OCI-LY1 (cell line): ENCODE measurements around the gene PLEK.
"Not testable (repeated sequence)": the region's sequence is repeated elsewhere in the genome, so short reads cannot be mapped to it uniquely, and the experiment has no call there.

Experiments
- H2AFZ ChIP-seq: fragments of 200-600 bp; sonication (generic), shearing (Covaris generic); 2 replicates; pipeline ENCODE4 v1.6.0; 2014; ENCODE audit warnings: antibody characterized with exemption, mild to moderate bottlenecking, low read length
- H3F3A ChIP-seq: fragments of 200-600 bp; sonication (generic), shearing (Covaris generic); 2 replicates; pipeline ENCODE4 v1.6.0; 2014; ENCODE audit warnings: mild to moderate bottlenecking, antibody characterized with exemption, low read length, moderate library complexity; ENCODE audit not compliant: insufficient read depth
- H3K27ac ChIP-seq: fragments of 200-600 bp; sonication (generic); 2 replicates; pipeline ENCODE4 v1.5.1; 2014; ENCODE audit warnings: low read length, mixed run types, mild to moderate bottlenecking, low read depth; ENCODE audit not compliant: poor library complexity, severe bottlenecking
- H3K27me3 ChIP-seq: fragments of 200-600 bp; sonication (generic); 2 replicates; pipeline ENCODE4 v1.6.0; 2014; ENCODE audit warnings: antibody characterized with exemption, mild to moderate bottlenecking, low read length, moderate library complexity; ENCODE audit not compliant: insufficient read depth
- H3K36me3 ChIP-seq: fragments of 200-600 bp; sonication (generic); 2 replicates; pipeline ENCODE4 v1.6.1; 2014; ENCODE audit warnings: mild to moderate bottlenecking, antibody characterized with exemption, low read length, moderate library complexity, mixed read lengths; ENCODE audit not compliant: insufficient read depth
- H3K4me1 ChIP-seq: fragments of 200-600 bp; sonication (generic); 2 replicates; pipeline ENCODE4 v1.5.1; 2014; ENCODE audit warnings: mild to moderate bottlenecking, low read length, moderate library complexity; ENCODE audit not compliant: insufficient read depth, severe bottlenecking
- H3K4me2 ChIP-seq: fragments of 200-600 bp; sonication (generic), shearing (Covaris generic); 2 replicates; pipeline ENCODE4 v1.6.1; 2014; ENCODE audit warnings: low read length
- H3K4me3 ChIP-seq: fragments of 200-600 bp; sonication (generic); 2 replicates; pipeline ENCODE4 v1.5.1; 2014; ENCODE audit warnings: low read length, low read depth, mild to moderate bottlenecking, mixed read lengths; ENCODE audit not compliant: poor library complexity, severe bottlenecking
- H3K79me2 ChIP-seq: fragments of 200-600 bp; shearing (Covaris generic); 2 replicates; pipeline ENCODE4 v1.6.1; 2016; ENCODE audit warnings: mixed run types, low read length, mixed read lengths; ENCODE audit not compliant: insufficient read depth
- H3K9ac ChIP-seq: fragments of 200-600 bp; sonication (generic), shearing (Covaris generic); 2 replicates; pipeline ENCODE4 v1.6.1; 2014; ENCODE audit warnings: mild to moderate bottlenecking, low read length, mixed read lengths
- H3K9me2 ChIP-seq: fragments of 200-600 bp; sonication (generic), shearing (Covaris generic); 2 replicates; pipeline ENCODE4 v1.6.1; 2014; ENCODE audit warnings: low read depth, mild to moderate bottlenecking, low read length, mixed read lengths
- H3K9me3 ChIP-seq: fragments of 200-600 bp; shearing (Covaris generic); 2 replicates; pipeline ENCODE4 v1.6.1; 2014; ENCODE audit warnings: low read length, mixed read lengths
- H4K20me1 ChIP-seq: fragments of 200-600 bp; sonication (generic), shearing (Covaris generic); 2 replicates; pipeline ENCODE4 v1.6.0; 2016; ENCODE audit warnings: mild to moderate bottlenecking, low read length; ENCODE audit not compliant: insufficient read depth
- EZH2 ChIP-seq: fragments of 200-600 bp; sonication (generic), shearing (Covaris generic); IDR thresholded peaks from 2 replicates; pipeline ENCODE4 v1.8.0; 2017; ENCODE audit warnings: borderline replicate concordance, mixed run types, mild to moderate bottlenecking, antibody characterized with exemption, low read length, moderate library complexity, mixed read lengths
- TF ChIP-seq, protein P1 (sequence below): fragments of 200-600 bp; sonication (generic), shearing (Covaris generic); IDR thresholded peaks from 2 replicates; pipeline ENCODE4 v1.5.1; 2017; ENCODE audit warnings: mild to moderate bottlenecking, antibody characterized with exemption, low read length, moderate library complexity, mixed read lengths

Gene PLEK

DNA sequence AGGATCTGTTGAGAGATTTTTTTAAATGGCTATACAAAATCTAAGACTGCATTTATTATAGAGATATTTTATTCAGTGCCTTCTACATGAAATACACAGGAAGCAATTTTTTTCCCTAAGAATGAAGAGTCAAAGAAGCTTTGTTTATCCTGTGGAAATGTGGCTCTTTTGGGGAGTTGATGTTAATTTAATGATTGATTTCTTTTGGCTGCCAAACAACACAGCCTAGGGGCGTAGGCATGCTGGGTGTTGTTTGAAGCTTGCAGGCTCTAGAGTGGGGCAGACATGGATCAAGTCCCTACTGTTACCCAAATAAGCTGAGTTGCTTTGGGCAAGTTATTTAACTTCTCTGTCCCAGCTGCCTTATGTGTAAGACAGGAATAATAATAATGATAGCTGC, 21.1 kb upstream of the PLEK start:
- TF ChIP-seq, protein P1, sequence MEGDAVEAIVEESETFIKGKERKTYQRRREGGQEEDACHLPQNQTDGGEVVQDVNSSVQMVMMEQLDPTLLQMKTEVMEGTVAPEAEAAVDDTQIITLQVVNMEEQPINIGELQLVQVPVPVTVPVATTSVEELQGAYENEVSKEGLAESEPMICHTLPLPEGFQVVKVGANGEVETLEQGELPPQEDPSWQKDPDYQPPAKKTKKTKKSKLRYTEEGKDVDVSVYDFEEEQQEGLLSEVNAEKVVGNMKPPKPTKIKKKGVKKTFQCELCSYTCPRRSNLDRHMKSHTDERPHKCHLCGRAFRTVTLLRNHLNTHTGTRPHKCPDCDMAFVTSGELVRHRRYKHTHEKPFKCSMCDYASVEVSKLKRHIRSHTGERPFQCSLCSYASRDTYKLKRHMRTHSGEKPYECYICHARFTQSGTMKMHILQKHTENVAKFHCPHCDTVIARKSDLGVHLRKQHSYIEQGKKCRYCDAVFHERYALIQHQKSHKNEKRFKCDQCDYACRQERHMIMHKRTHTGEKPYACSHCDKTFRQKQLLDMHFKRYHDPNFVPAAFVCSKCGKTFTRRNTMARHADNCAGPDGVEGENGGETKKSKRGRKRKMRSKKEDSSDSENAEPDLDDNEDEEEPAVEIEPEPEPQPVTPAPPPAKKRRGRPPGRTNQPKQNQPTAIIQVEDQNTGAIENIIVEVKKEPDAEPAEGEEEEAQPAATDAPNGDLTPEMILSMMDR, result no peak
- no peak for TF ChIP-seq EZH2
- Histone ChIP-seq H3F3A (no peaks in the 10 kb centered on the region), H3K4me2 (no peak overlapping the region), H3K4me3 (no peak overlapping the region), H3K27ac (no peak overlapping the region), H3K27me3 (no peaks in the 10 kb centered on the region), H3K36me3 (no peaks in the 10 kb centered on the region), H3K9me2 (no peaks in the 10 kb centered on the region), H3K9ac (no peak overlapping the region), H2AFZ (no peak overlapping the region), H3K9me3 (no peaks in the 10 kb centered on the region), H3K79me2 (no peaks in the 10 kb centered on the region), H4K20me1 (no peaks in the 10 kb centered on the region), H3K4me1 (no peaks in the 10 kb centered on the region)

- no peaks in the 10 kb centered on the region for H3K4me1 ChIP-seq
- no peak overlapping the region for H3K9ac ChIP-seq
- H3K27ac ChIP-seq, result no peak overlapping the region
- TF ChIP-seq, protein P1, result no peak
- no peak for TF ChIP-seq EZH2
- H3K79me2 ChIP-seq, result no peaks in the 10 kb centered on the region
- H4K20me1 ChIP-seq, result no peaks in the 10 kb centered on the region
- no peaks in the 10 kb centered on the region for H3K9me2 ChIP-seq
- H2AFZ ChIP-seq, result no peak overlapping the region
- H3K36me3 ChIP-seq, result no peaks in the 10 kb centered on the region
- no peaks in the 10 kb centered on the region for H3F3A ChIP-seq
- no peaks in the 10 kb centered on the region for H3K27me3 ChIP-seq
- H3K4me2 ChIP-seq, result no peak overlapping the region
- H3K9me3 ChIP-seq, result no peaks in the 10 kb centered on the region
- no peak overlapping the region for H3K4me3 ChIP-seq
These were observed 19.8 kb upstream of the PLEK start for GRCh38 chr2:68345129-68345875.

- H3K4me2 ChIP-seq, H2AFZ ChIP-seq, H3K27ac ChIP-seq, H3K79me2 ChIP-seq, H3K9ac ChIP-seq, H3K4me1 ChIP-seq, H3K9me3 ChIP-seq, H4K20me1 ChIP-seq, H3K9me2 ChIP-seq, H3K27me3 ChIP-seq, H3K4me3 ChIP-seq, H3K36me3 ChIP-seq, H3F3A ChIP-seq: not testable (repeated sequence)
These were observed 16.0 kb upstream of the PLEK start for GRCh38 chr2:68349091-68349490.

DNA sequence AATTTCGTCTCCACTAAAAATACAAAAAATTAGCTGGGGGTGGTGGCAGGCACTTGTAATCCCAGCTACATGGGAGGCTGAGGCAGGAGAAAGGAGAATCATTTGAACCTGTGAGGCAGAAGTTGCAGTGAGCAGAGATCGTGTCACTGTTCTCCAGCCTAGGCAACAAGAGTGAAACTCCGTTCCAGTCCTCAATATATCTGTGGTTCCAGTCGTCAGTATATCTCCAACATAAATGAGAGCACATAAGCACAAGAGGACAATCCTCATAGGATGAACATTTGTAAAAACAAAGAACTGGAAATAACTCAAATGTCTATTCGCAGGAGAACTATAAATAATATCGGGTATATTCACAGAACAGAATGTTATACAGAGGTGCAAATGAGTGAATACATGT, 13.1 kb upstream of the PLEK start:
- H3K4me2 ChIP-seq, result no peak overlapping the region
- H3K9me2 ChIP-seq, result no peaks in the 10 kb centered on the region
- H2AFZ ChIP-seq, result no peak overlapping the region
- no peaks in the 10 kb centered on the region for H4K20me1 ChIP-seq
- H3K27me3 ChIP-seq, result no peaks in the 10 kb centered on the region
- no peak overlapping the region for H3K9ac ChIP-seq
- H3K79me2 ChIP-seq, result no peaks in the 10 kb centered on the region
- H3F3A ChIP-seq, result no peaks in the 10 kb centered on the region; the same call in 1 of the 2 replicates
- no peak overlapping the region for H3K27ac ChIP-seq
- no peaks in the 10 kb centered on the region for H3K36me3 ChIP-seq
- no peaks in the 10 kb centered on the region for H3K9me3 ChIP-seq
- H3K4me1 ChIP-seq, result peaks cover 4% of the 10 kb centered on the region
- no peak overlapping the region for H3K4me3 ChIP-seq
- TF ChIP-seq, protein P1, result no peak
- no peak for TF ChIP-seq EZH2
